Right renal cortex interstitium (tissue), 3 donors: ENCODE data around the gene SLC2A9. TPM values are rescaled to one million over a fixed set of nuclear protein-coding genes. Genes with fewer than 3 reads are reported as not detected.
"Not testable (repeated sequence)": the region's sequence is repeated elsewhere in the genome, so short reads cannot be mapped to it uniquely, and the experiment has no call there.

ENCODE experiments used
- DNase-seq, 3 donors: peaks; one replicate each; pipeline ENCODE4 v3.0.0-alpha.2; 2013; ENCODE audit warnings: low read depth in 3 of 3, low spot score in 2 of 3
- polyA plus RNA-seq, 3 donors: library from polyadenylated mRNA; unstranded; fragments of 120-200 nt; gene quantifications; one replicate each; pipeline ENCODE4 v1.2.1, GENCODE V29; 2013; ENCODE audit not compliant: insufficient read length in 3 of 3

The SLC2A9 gene
- polyA plus RNA-seq, 3 donors, result 8.4 to 11.3 (median 9.0) TPM

GRCh38 chr4:9933956-9934355 is 87.3 kb downstream of the SLC2A9 start:
- no peak for DNase-seq

DNA sequence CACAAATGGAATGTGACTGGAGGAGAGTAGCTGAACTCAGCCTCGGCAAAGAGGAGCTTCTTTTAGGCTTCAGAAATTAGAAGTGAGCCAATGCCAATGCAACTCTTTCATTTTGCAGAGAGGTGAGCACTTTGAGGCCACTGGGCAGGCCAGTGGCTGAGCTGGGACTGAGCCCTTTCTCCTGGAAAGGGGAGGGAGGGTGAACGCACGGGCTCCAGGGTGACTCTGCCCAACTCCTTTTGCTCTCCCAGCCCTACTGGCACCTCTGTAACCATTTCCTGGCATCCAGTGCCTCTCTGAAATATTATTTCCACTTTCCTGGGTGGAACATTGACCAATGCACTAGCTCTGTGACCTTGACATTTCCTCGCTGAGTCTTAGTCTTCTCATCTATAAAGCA is 88.1 kb downstream of the SLC2A9 start:
- DNase-seq, result no peak

DNA sequence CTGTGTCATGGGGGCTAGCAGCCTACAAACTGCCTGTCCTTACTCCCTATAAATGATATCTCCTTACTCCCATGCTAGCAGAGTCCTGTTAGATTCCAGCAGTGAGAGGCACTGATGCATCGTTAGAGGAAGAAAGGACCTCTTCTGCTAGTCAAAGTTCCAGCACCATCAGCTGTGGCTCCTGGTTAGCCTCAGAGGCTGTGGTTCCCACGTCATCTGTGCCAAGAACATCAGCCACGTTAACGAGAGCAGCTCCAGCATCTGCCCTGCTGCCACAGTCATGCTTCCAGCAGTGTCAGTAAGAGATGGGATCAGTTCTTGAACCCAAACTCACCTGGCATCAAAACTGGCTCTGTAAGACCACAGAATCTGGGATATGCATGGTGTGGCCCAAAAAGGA is 88.5 kb downstream of the SLC2A9 start:
- no peak for DNase-seq

DNA sequence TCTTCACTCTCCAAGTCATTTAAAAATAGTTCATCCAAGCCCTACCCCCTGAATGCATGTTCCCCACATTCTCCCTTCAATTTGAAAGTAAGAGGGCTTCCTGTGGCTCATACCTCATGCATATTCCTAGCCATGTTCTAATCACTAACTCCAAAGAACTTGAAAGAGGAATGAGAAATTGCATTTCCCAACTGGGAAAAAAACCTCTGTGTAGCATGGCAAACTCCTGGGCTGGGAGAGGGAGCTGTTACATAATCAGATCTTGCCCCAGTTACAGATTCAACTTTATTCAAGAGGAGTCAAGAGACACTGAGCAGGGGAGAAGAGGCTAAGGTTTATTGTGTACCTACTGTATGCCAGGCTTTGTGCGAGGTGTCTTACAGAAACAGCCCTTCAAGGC is 90.2 kb downstream of the SLC2A9 start:
- DNase-seq, result no peak

- no peak for DNase-seq
Measured at GRCh38 chr4:9929111-9929510, 92.2 kb downstream of the SLC2A9 start.

GRCh38 chr4:9927341-9928007 is 93.8 kb downstream of the SLC2A9 start:
- DNase-seq, result no peak

DNA sequence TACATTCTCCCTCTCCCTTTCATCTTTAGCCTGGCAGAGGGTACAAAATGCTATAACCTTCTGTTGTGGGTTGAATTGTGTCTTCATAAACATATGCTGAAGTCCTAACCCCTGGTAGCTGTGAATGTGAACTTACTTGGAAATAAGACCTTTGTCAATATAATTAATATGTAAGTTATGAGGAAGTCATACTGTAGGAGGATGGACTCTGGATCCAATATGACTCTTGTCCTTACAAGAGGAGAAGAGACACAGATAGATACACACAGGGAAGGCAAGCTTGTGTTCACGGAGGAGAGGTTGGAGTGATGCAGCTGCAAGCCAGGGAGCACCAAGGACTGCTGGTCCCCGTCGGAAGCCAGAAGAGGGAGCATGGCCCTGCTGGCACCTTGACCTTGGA is 94.7 kb downstream of the SLC2A9 start:
- no peak for DNase-seq

- DNase-seq, result no peak
Measured at GRCh38 chr4:9925750-9926439, 95.4 kb downstream of the SLC2A9 start.

DNA sequence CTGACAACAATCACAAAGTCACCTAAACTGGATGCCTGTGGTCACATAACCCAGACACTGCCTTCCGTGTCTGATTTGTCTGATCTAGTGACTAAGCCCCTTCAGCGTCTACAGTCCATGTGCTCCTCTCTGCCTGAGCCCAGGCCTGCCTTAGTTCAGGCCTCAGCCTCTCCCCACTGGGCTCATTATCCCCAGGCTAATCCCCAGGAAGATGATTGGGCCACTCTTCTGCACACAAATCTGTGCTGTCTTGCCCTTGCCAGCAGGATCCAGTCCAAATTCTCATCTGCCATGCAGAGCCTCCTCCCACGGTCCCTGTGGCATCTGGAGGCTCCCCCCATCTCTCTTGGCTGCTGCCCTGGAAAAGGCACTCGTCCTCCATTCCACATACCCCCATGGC is 96.5 kb downstream of the SLC2A9 start:
- no peak for DNase-seq

DNA sequence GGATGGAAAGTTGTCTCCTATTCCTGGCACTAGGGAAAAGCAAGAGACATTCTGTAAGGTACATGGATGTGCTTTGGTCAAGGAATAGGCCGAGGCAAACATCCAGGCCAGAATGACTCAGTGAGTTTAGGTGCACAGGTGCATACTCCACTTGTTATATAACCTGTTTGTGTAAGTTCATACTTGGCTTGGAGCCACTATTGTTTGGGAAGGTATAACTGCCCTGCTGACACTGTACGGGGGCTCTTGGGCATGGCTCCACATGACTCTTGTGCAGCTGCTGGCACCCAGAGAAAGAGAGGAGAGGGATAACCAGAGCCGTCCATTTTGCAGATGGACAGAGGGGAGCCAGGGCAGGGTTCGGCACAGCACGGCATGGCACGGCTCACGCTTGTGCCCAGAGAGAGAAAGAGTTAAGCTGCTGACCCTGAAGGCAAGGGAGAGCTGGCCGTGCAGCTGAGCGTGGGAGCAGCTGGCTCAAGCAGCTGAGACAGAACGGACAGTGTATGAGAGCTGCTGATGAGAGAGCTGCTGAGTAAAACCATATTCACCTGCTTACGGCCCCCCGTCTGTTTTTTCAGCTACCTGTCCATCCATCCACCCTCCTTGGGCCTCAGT is 98.0 kb downstream of the SLC2A9 start:
- DNase-seq, result no peak

GRCh38 chr4:9921326-9921725 is 100.0 kb downstream of the SLC2A9 start:
- DNase-seq, result no peak

GRCh38 chr4:9920029-9920428 is 101.3 kb downstream of the SLC2A9 start:
- no peak for DNase-seq

DNA sequence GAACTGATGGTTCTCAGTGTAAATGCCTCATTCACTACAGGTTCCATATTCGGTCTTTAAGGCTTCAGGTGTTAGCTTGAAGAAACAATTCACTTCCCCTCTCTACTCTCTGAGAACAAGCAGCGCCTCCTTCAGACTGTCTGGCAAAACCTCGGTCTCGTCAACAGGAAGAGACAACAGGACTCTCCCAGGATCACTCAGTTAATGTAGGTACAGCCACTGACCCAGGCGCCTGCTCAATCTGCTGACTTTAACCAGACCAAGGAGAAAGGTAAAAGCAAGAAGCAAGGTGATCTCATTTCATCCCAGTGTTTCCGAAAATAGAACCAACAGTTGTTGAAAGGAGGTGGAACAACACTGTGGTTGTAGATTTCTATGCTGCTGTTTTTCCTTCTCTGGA is 102.2 kb downstream of the SLC2A9 start:
- DNase-seq, result no peak

GRCh38 chr4:9918484-9918883 is 102.8 kb downstream of the SLC2A9 start:
- no peak for DNase-seq

DNA sequence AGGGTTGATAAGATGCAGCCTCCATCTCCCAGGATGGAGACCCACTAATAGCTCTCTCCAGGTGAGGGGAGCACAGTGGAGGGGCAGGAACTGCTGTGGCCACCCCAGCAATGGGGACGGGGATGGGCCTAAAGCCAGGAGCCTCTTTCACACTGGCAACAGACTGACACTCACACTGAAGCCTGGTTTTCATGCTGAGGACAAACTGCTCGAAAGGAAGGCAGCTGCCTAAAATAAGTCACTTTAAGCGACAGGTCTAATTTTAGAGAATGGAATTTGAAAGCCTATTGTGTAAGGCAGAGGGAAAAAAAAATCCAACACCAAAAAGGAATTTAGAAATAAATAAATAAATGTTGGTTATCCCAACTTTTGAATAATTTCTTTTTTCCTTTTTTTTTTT is 104.4 kb downstream of the SLC2A9 start:
- no peak for DNase-seq

GRCh38 chr4:9916346-9916745 is 105.0 kb downstream of the SLC2A9 start:
- no peak for DNase-seq

GRCh38 chr4:9913846-9914245 is 107.5 kb downstream of the SLC2A9 start:
- DNase-seq, result no peak

- DNase-seq, result no peak
Measured at GRCh38 chr4:9906996-9907395, 114.3 kb downstream of the SLC2A9 start.

- no peak for DNase-seq
Measured at GRCh38 chr4:9904976-9905587, 116.2 kb downstream of the SLC2A9 start.

DNA sequence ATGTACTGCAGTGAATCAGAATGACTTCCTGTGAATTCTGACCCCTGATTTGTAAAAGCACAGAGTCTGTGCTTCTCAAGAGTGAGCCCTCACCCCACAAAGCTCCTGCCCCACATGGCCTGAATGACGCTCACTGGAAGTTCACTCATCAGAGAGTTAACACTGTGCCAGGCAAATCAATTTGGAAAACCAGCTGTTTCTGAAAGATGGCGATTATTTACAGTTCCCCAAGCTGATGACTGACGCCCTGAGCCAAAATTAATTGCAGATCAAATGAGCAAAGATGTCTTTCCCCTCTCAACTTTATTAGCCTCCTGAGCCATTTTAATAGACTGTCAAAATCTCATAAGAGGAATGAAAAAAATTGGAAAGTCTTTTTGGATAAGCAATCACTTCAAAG is 118.0 kb downstream of the SLC2A9 start:
- DNase-seq, result no peak

DNA sequence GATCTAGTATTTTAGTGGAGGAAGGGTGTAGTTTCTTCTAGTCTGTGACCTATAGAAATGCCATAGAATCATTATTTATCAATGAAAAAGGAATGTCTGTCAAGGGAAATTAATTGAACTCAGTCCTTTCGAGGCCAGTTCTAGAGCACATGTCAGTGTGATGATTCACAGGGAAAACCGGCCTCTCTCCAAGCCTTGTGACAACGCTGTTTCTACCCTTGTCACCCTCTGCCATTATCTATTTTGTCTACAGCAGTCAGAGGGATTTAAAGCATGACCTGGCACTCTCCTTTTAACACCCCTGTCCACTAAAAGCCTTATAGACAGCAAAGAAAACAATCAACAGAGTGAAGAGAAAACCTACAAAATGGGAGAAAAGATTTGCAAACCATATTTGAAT is 120.0 kb downstream of the SLC2A9 start:
- no peak for DNase-seq

- not testable (repeated sequence) for DNase-seq
Measured at GRCh38 chr4:9900633-9901032, 120.7 kb downstream of the SLC2A9 start.
